Activated CD4-positive, alpha-beta T cell treated with anti-CD3 and anti-CD28 coated beads, Interleukin-2, amount 10 ng/mL, durations not matched to agents 7 days and 5 days (primary cell): ENCODE results near the gene DUSP5. TPM values are rescaled to one million over a fixed set of nuclear protein-coding genes. Genes with fewer than 3 reads are reported as not detected.

ENCODE experiments used
- CTCF ChIA-PET: fragments of 350-600 bp; sonication (Branson Sonifier 250); formaldehyde crosslinking; loops from one replicate; lab custom pipeline; 2021; ENCODE audit warnings: antibody characterized with exemption; lab: Charles Lee
- POLR2A ChIA-PET: fragments of 350-600 bp; sonication (Branson Sonifier 250); formaldehyde crosslinking; loops from one replicate; lab custom pipeline; 2021; ENCODE audit warnings: antibody characterized with exemption; lab: Charles Lee
- DNase-seq: peaks from one replicate; pipeline ENCODE4 v3.0.0-alpha.2; 2020
- H3K27ac Mint-ChIP-seq: one replicate; pipeline ENCODE4 v1.8.0; 2021; ENCODE audit warnings: mild to moderate bottlenecking, moderate library complexity, mixed read lengths
- H3K27me3 Mint-ChIP-seq: one replicate; pipeline ENCODE4 v1.8.0; 2021; ENCODE audit warnings: mixed read lengths
- H3K36me3 Mint-ChIP-seq: one replicate; pipeline ENCODE4 v1.8.0; 2021; ENCODE audit warnings: low read depth, mixed read lengths
- H3K4me1 Mint-ChIP-seq: one replicate; pipeline ENCODE4 v1.8.0; 2021; ENCODE audit warnings: mixed read lengths
- H3K4me3 Mint-ChIP-seq: one replicate; pipeline ENCODE4 v1.8.0; 2021; ENCODE audit warnings: mild to moderate bottlenecking, moderate library complexity, mixed read lengths
- H3K9me3 Mint-ChIP-seq: one replicate; pipeline ENCODE4 v1.8.0; 2021; ENCODE audit warnings: mixed read lengths
- total RNA-seq, 2 experiments: library from RNA; stranded (reverse); gene quantifications; one replicate each; pipeline ENCODE4 v1.2.3, GENCODE V29; 2021

DUSP5 gene
- total RNA-seq, 2 experiments from 2014 or later, result 24.8 to 25.9 TPM

GRCh38 chr10:110547139-110547761 lies 49.5 kb downstream of the DUSP5 start:
- POLR2A ChIA-PET, result no interaction called here
- Mint-ChIP-seq H3K4me3 (no peak overlapping the region), H3K36me3 (no peaks in the 10 kb centered on the region), H3K9me3 (no peaks in the 10 kb centered on the region), H3K4me1 (peaks cover 8% of the 10 kb centered on the region), H3K27ac (no peak overlapping the region), H3K27me3 (peaks cover 26% of the 10 kb centered on the region)
- DNase-seq, result peak; percentile 42
- CTCF ChIA-PET, result interaction anchor here (0.5 to 4.6 kb wide), 17 partner anchors 9 to 254 kb away, joined by 3 to 33 read pairs (median 4); no protein-coding TSS in a partner anchor

- no peak overlapping the region for H3K27ac Mint-ChIP-seq
- ChIA-PET POLR2A (no interaction called here), CTCF (interaction anchor here (0.8 to 4.6 kb wide), 11 partner anchors 10 to 242 kb away, joined by 3 to 33 read pairs (median 4); no protein-coding TSS in a partner anchor)
- H3K36me3 Mint-ChIP-seq, result no peaks in the 10 kb centered on the region
- no peak overlapping the region for H3K4me3 Mint-ChIP-seq
- H3K27me3 Mint-ChIP-seq, result peaks cover 26% of the 10 kb centered on the region
- DNase-seq, result no peak
- H3K9me3 Mint-ChIP-seq, result no peaks in the 10 kb centered on the region
- H3K4me1 Mint-ChIP-seq, result peaks cover 8% of the 10 kb centered on the region
These were observed 50.3 kb downstream of the DUSP5 start for GRCh38 chr10:110548002-110548401.

- ChIA-PET POLR2A (no interaction called here), CTCF (interaction anchor here (1.3 to 2.0 kb wide), 9 partner anchors 9 to 236 kb away, joined by 3 to 7 read pairs (median 4); no protein-coding TSS in a partner anchor)
- DNase-seq, result no peak
- Mint-ChIP-seq H3K27me3 (peaks cover 32% of the 10 kb centered on the region), H3K4me1 (peaks cover 8% of the 10 kb centered on the region), H3K36me3 (no peaks in the 10 kb centered on the region), H3K27ac (no peak overlapping the region), H3K4me3 (no peak overlapping the region), H3K9me3 (no peaks in the 10 kb centered on the region)
These were observed 51.5 kb downstream of the DUSP5 start for GRCh38 chr10:110549211-110549610.

DNA sequence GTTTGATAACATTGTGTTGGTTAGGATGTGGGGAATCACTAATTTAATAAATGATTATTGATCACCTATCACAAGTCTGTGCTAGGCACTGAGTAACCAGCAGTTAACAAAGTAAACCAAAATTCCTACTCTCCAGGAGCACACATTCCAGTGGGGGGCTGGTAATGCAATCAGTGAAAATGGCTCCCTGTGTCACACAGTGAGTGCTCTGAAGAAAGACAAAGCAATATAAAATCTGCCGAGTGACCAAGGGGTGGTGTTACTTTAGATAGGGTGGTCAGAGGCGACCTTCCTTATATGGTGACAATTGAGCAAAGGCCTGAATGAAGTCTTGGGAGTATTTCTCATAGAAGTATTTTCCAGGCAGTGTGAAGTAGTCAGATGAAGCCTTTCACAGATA lies 56.2 kb downstream of the DUSP5 start:
- DNase-seq, result no peak
- Mint-ChIP-seq H3K9me3 (no peaks in the 10 kb centered on the region), H3K27ac (no peak overlapping the region), H3K27me3 (peaks cover 47% of the 10 kb centered on the region), H3K4me3 (no peak overlapping the region), H3K4me1 (peaks cover 7% of the 10 kb centered on the region), H3K36me3 (no peaks in the 10 kb centered on the region)
- CTCF ChIA-PET, result no interaction called here
- POLR2A ChIA-PET, result no interaction called here

GRCh38 chr10:110556296-110556695 lies 58.6 kb downstream of the DUSP5 start:
- Mint-ChIP-seq H3K36me3 (no peaks in the 10 kb centered on the region), H3K4me1 (peaks cover 7% of the 10 kb centered on the region), H3K27me3 (peaks cover 44% of the 10 kb centered on the region), H3K9me3 (no peaks in the 10 kb centered on the region), H3K4me3 (no peak overlapping the region), H3K27ac (no peak overlapping the region)
- no peak for DNase-seq
- ChIA-PET POLR2A (no interaction called here), CTCF (no interaction called here)

GRCh38 chr10:110556969-110557601 lies 59.4 kb downstream of the DUSP5 start:
- CTCF ChIA-PET, result interaction anchor here (0.8 to 1.5 kb wide), 3 partner anchors 9 to 14 kb away, joined by 3 to 6 read pairs (median 4); no protein-coding TSS in a partner anchor
- H3K36me3 Mint-ChIP-seq, result no peaks in the 10 kb centered on the region
- no peak overlapping the region for H3K4me3 Mint-ChIP-seq
- H3K27me3 Mint-ChIP-seq, result peaks cover 38% of the 10 kb centered on the region
- H3K4me1 Mint-ChIP-seq, result peaks cover 7% of the 10 kb centered on the region
- no peak overlapping the region for H3K27ac Mint-ChIP-seq
- peak; percentile 80 for DNase-seq
- no peaks in the 10 kb centered on the region for H3K9me3 Mint-ChIP-seq
- POLR2A ChIA-PET, result no interaction called here

DNA sequence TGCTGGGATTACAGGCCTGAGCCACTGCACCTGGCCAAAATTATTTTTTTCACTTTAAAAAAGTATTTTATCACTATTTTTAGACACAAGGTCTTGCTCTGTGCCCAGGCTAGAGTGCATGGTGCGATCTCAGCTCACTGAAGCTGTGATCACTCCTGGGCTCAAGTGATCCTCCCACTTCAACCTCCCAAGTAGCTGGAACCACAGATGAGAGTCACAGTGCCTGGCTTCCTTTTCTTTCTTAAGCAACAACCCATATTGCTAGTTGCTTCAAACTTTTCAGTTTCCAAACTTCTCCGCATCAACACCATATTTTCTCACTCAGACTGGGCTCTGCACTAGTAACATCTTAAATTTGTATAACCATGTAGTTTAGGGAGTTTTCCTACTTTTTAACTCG lies 60.3 kb downstream of the DUSP5 start:
- Mint-ChIP-seq H3K36me3 (no peaks in the 10 kb centered on the region), H3K4me1 (peaks cover 7% of the 10 kb centered on the region), H3K9me3 (no peaks in the 10 kb centered on the region), H3K4me3 (no peak overlapping the region), H3K27me3 (peaks cover 38% of the 10 kb centered on the region), H3K27ac (no peak overlapping the region)
- no peak for DNase-seq
- POLR2A ChIA-PET, result interaction anchor here (0.6 kb wide), 1 partner anchor 74 kb away, joined by 6 read pairs; no protein-coding TSS in a partner anchor
- CTCF ChIA-PET, result interaction anchor here (0.7 to 1.5 kb wide), 4 partner anchors 9 to 229 kb away, joined by 3 to 6 read pairs (median 4); no protein-coding TSS in a partner anchor

GRCh38 chr10:110560012-110560411 lies 62.3 kb downstream of the DUSP5 start:
- DNase-seq, result no peak

More at GRCh38 chr10:110560012-110560411, 62.3 kb downstream of the DUSP5 start:
- Mint-ChIP-seq H3K36me3 (no peaks in the 10 kb centered on the region), H3K9me3 (no peaks in the 10 kb centered on the region), H3K27me3 (peaks cover 41% of the 10 kb centered on the region), H3K4me1 (peaks cover 7% of the 10 kb centered on the region), H3K4me3 (no peak overlapping the region), H3K27ac (no peak overlapping the region)
- CTCF ChIA-PET, result interaction anchor here (0.6 to 2.4 kb wide), 5 partner anchors 8 to 352 kb away, joined by 3 to 7 read pairs (median 3); no protein-coding TSS in a partner anchor
- POLR2A ChIA-PET, result no interaction called here

Other genes starting within 250 kb of the DUSP5 start
- gene SMNDC1, start 193.0 kb upstream of the DUSP5 start, total RNA-seq, result 10 to 100 TPM; 36.3 to 44.2 TPM
- gene SMC3, start 69.8 kb downstream of the DUSP5 start, total RNA-seq, result 10 to 100 TPM; 78.7 to 82.6 TPM
- not detected for gene RBM20, start 146.4 kb downstream of the DUSP5 start, total RNA-seq